Mucosa of descending colon (tissue), 3 donors: Measurements from ENCODE around the gene FOSL2. TPM values are rescaled to one million over a fixed set of nuclear protein-coding genes. Genes with fewer than 3 reads are reported as not detected.
"Not testable (repeated sequence)": the region's sequence is repeated elsewhere in the genome, so short reads cannot be mapped to it uniquely, and the experiment has no call there.

Experiments used
- ATAC-seq: fragments of 200-7000 bp; cut with Tn5 transposase; one replicate; pipeline ENCODE4 v1.9.1; 2020; ENCODE audit warnings: mild to moderate bottlenecking, moderate library complexity
- DNase-seq, 3 donors: peaks; one replicate each; pipeline ENCODE4 v3.0.0-alpha.2; 2020
- H3K36me3 ChIP-seq: fragments of 200-600 bp; one replicate; pipeline ENCODE4 v1.8.0; 2021; ENCODE audit warnings: low read depth, mild to moderate bottlenecking
- H3K4me1 ChIP-seq: fragments of 200-600 bp; one replicate; pipeline ENCODE4 v1.8.0; 2021; ENCODE audit warnings: low read depth, mild to moderate bottlenecking
- H3K4me3 ChIP-seq: fragments of 200-600 bp; one replicate; pipeline ENCODE4 v1.8.0; 2021; ENCODE audit warnings: mild to moderate bottlenecking
- H3K9me3 ChIP-seq: fragments of 200-600 bp; one replicate; pipeline ENCODE4 v1.8.0; 2021; ENCODE audit warnings: mild to moderate bottlenecking
- intact Hi-C, 2 donors: fragments of 100-400 bp; cut with DNase I in 1 of 2; cut with micrococcal nuclease in 1 of 2; formaldehyde crosslinking; loops; one replicate each; pipeline versions ENCODE4 v1.11.0 to v1.11.1; 2022; cut with DNase I, micrococcal nuclease
- total RNA-seq, 3 donors: library from RNA; stranded (reverse); fragmentation: NEBNext Ultra II Directional in 2 of 3; extraction: Animal tissue kit (Norgen Biotek cat#: 25700) in 2 of 3; gene quantifications; one replicate each; pipeline versions ENCODE4 v1.2.1 to v1.2.4, GENCODE V29; 2021 to 2023
- TF ChIP-seq, protein P1 (sequence below): fragments of 200-600 bp; IDR thresholded peaks from one replicate; pipeline ENCODE4 v1.8.0; 2022; ENCODE audit warnings: antibody characterized with exemption, mild to moderate bottlenecking
- donor health status: DM: no; HTN: no; CAD: no; lungs with moderate emphysema.
- donor health status: DM: no; HTN: no; CAD: no.
- donor health status: DM: no; HTN: yes; CAD: no.

The FOSL2 gene
- total RNA-seq, 3 donors from 2014 or later = 160 to 166 (median 162) TPM

DNA sequence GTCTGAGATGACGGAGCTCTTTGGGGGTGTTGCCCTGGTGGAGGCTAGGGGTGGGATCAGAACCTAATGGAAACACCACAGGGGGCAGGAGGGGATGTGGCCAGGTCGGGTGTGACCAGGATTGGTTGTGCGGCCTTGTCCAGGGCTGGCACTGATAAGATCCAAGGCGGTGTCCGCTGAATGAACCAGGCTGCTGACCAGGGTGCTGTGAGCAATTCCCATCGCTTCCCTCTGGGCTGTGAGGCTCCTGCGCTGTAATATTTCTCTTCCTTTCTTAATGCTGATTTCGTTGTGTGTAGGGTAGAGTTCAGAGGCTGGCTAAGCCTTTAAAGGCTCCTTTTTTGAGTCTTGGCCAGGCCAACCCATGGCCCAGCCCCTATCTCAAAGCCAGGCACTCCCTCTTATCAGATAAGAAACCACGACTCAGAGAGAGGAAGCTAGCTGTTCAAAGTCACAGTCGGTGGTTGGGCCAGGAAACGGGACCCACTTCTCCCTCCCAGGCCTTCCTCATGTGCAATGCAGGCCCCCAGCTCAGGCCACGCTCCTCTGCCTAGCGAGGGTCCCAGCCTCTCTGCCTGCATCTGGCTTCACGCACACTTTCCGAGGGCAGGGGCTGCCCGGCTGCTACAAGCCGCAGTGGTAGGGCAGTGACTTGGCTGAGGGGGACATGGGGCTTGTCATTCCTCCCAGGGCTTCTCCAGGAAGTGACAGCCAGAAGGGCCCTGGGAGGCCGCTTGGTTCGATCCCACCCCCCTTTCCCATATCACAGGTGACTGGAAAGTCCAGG is 26.0 kb upstream of the FOSL2 start:
- DNase-seq = peak; percentile 77 to 80 (median 78)

DNA sequence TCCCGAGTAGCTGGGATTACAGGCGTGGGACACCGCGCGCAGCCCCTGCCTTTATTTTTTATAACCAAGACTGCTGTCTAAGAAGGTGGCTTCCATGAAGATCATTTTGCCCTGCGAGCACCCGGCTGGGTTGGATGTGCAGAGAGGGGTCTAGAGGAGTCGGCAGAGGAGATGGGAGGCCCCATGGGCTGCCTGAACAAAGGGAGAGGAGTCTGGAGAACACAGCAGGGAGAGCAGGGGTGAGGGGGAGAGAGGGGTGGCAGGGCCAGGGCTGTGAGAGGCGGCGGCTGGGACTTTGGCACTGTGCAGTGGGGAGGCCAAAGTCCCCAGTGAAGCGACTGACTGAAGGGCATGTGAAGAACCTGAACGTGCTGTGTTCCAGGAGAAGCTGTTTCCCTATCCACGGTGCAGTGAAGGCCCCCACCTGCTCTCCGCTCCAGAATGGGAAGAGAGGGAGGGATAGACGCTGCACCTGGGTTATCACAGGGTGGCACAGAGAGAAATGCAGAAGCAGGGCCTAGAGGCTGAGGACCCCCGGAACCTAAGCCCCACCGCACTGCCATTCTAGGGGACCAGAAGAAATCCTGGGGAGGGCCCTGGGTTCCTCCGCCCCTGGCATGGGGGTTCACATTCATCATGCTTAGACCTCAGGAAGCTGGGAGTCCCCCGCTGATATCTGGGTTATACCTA is 24.8 kb upstream of the FOSL2 start:
- TF ChIP-seq, protein P1, sequence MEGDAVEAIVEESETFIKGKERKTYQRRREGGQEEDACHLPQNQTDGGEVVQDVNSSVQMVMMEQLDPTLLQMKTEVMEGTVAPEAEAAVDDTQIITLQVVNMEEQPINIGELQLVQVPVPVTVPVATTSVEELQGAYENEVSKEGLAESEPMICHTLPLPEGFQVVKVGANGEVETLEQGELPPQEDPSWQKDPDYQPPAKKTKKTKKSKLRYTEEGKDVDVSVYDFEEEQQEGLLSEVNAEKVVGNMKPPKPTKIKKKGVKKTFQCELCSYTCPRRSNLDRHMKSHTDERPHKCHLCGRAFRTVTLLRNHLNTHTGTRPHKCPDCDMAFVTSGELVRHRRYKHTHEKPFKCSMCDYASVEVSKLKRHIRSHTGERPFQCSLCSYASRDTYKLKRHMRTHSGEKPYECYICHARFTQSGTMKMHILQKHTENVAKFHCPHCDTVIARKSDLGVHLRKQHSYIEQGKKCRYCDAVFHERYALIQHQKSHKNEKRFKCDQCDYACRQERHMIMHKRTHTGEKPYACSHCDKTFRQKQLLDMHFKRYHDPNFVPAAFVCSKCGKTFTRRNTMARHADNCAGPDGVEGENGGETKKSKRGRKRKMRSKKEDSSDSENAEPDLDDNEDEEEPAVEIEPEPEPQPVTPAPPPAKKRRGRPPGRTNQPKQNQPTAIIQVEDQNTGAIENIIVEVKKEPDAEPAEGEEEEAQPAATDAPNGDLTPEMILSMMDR = no peak
- intact Hi-C loops = no loop called here
- Histone ChIP-seq H3K36me3 (no peaks in the 10 kb centered on the region), H3K4me3 (no peak overlapping the region), H3K9me3 (no peaks in the 10 kb centered on the region), H3K4me1 (peaks cover 39% of the 10 kb centered on the region)
- ATAC-seq (peak; percentile 56), DNase-seq (peak in 2 of 3 donors; percentile 69 to 76)

More for the DNA sequence above, 26.0 kb upstream of the FOSL2 start:
- Histone ChIP-seq H3K4me3 (no peak overlapping the region), H3K4me1 (peaks cover 39% of the 10 kb centered on the region), H3K36me3 (no peaks in the 10 kb centered on the region), H3K9me3 (no peaks in the 10 kb centered on the region)
- TF ChIP-seq, protein P1 = no peak
- peak; percentile 90 for ATAC-seq
- intact Hi-C loops = no loop called here

DNA sequence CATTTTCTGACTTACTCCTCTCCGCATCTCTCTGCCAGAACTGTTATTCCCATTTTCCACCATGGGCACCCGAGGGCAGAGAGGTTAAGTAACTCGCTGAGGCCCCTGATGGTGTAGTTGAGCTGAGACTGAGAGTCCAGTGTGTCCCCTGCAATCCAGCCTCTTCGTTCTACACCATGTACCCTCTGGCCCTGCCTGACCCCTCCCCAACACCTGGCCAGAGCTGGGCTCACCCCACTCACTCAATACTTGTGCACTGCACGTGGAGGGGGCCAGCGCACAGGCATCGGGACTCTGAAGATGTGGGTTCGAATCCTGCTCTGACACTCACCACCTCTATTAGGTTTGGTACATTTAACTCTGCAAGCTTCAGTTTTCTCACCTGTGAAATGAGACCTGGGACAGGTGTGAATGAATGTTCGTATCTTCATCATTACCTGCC is 24.3 kb upstream of the FOSL2 start:
- Histone ChIP-seq H3K4me1 (peaks cover 39% of the 10 kb centered on the region), H3K4me3 (no peak overlapping the region), H3K36me3 (no peaks in the 10 kb centered on the region), H3K9me3 (no peaks in the 10 kb centered on the region)
- TF ChIP-seq, protein P1 = no peak
- intact Hi-C loops = no loop called here
- DNase-seq (peak in 1 of 3 donors; percentile 27), ATAC-seq (no peak)

DNA sequence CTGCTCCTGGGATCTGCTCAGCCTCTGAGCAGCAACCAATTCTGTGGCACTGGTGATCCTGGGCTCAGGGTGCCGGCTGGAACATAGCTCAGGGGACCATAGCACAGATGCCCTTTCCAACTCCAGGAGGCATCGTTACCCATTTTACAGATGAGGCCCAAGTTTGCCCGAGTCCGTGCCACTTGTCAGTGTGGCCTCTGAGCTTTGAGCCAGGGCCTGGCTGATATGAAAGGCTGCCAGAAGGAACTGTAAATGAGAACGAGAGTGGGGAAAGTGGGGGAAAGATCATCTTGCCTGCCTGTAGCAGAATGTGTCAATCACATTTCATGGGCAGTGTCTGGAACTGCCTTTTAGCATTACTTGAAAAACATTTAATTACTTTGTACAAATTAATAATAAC is 23.3 kb upstream of the FOSL2 start:
- no peaks in the 10 kb centered on the region for H3K36me3 ChIP-seq
- H3K9me3 ChIP-seq = no peaks in the 10 kb centered on the region
- peaks cover 39% of the 10 kb centered on the region for H3K4me1 ChIP-seq
- intact Hi-C loops = no loop called here
- DNase-seq = no peak
- ATAC-seq = no peak
- TF ChIP-seq, protein P1 = no peak
- H3K4me3 ChIP-seq = no peak overlapping the region

DNA sequence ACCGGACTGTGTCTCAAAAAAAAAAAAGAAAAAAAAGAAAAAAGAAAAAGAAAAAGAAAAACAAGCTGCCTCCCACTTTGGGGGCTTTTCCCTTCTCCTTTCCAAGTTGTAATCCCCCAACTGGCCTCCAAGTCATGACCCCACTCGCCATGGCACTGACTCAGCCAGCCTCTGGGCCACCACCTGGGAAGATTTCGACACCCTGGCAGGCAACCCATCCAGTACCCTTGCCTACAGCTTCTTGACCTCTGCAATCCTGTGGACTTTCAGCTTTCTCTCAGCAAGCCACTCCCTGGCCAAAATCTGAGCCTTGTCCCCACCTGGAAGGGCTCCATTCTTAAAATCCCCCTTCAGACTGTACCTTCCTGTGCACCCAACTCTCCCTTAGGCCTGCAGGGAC is 22.3 kb upstream of the FOSL2 start:
- H3K4me1 ChIP-seq = peaks cover 36% of the 10 kb centered on the region
- intact Hi-C loops = no loop called here
- no peaks in the 10 kb centered on the region for H3K9me3 ChIP-seq
- H3K36me3 ChIP-seq = no peaks in the 10 kb centered on the region
- no peak overlapping the region for H3K4me3 ChIP-seq
- ATAC-seq = no peak
- TF ChIP-seq, protein P1 = no peak
- DNase-seq = no peak

DNA sequence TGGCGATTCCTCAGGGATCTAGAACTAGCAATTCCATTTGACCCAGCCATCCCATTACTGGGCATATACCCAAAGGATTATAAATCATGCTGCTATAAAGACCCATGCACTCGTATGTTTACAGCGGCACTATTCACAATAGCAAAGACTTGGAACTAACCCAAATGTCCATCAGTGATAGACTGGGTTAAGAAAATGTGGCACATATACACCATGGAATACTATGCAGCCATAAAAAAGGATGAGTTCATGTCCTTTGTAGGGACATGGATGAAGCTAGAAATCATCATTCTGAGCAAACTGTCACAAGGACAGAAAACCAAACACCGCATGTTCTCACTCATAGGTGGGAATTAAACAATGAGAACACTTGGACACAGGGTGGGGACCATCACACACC is 20.9 kb upstream of the FOSL2 start:
- peaks cover 29% of the 10 kb centered on the region for H3K4me1 ChIP-seq
- DNase-seq, H3K4me3 ChIP-seq, intact Hi-C loops, H3K36me3 ChIP-seq, H3K9me3 ChIP-seq, ATAC-seq: not testable (repeated sequence)
